Ascending aorta (tissue), 2 donors: ENCODE data around the gene TXNL4A. TPM values are rescaled to one million over a fixed set of nuclear protein-coding genes. Genes with fewer than 3 reads are reported as not detected.

Experiments used
- DNase-seq, 2 donors: peaks; one replicate each; pipeline ENCODE4 v3.0.0-alpha.2; 2019; ENCODE audit warnings: low spot score in 2 of 2
- H3K27ac ChIP-seq, 2 donors: fragments of 200-600 bp; sonication (generic); one replicate each; pipeline ENCODE4 v1.5.1; 2016 to 2017; ENCODE audit warnings: mild to moderate bottlenecking in 1 of 2
- H3K27me3 ChIP-seq: fragments of 200-600 bp; sonication (generic); one replicate; pipeline ENCODE4 v1.5.1; 2017
- H3K36me3 ChIP-seq, 2 donors: fragments of 200-600 bp; sonication (generic); one replicate each; pipeline ENCODE4 v1.5.1; 2016
- H3K4me1 ChIP-seq, 2 donors: fragments of 200-600 bp; sonication (generic); one replicate each; pipeline ENCODE4 v1.5.1; 2016 to 2017; ENCODE audit warnings: mild to moderate bottlenecking in 1 of 2
- H3K4me3 ChIP-seq, 2 donors: fragments of 200-600 bp; sonication (generic); one replicate each; pipeline ENCODE4 v1.5.1; 2016 to 2017; ENCODE audit warnings: mild to moderate bottlenecking in 1 of 2
- H3K9me3 ChIP-seq, 2 donors: fragments of 200-600 bp; sonication (generic); one replicate each; pipeline ENCODE4 v1.5.1; 2016
- intact Hi-C: fragments of 100-400 bp; cut with DNase I; formaldehyde crosslinking; loops from one replicate; pipeline ENCODE4 v1.15.1; 2023
- total RNA-seq: library from RNA; depleted of rRNA; stranded (reverse); fragments of >200 nt; gene quantifications from one replicate; pipeline ENCODE4 v1.1.0, GENCODE V29; 2016
- TF ChIP-seq, protein P1 (sequence below), 3 experiments: fragments of 200-600 bp in 2 of 3; fragments of 450-650 bp in 1 of 3; sonication (generic) in 2 of 3; IDR thresholded peaks; one replicate each; pipeline ENCODE4 v1.5.1; 2016 to 2019; ENCODE audit warnings: antibody characterized with exemption in 3 of 3, mild to moderate bottlenecking in 1 of 3, moderate library complexity in 1 of 3

TXNL4A gene
- 16.5 TPM for total RNA-seq

DNA sequence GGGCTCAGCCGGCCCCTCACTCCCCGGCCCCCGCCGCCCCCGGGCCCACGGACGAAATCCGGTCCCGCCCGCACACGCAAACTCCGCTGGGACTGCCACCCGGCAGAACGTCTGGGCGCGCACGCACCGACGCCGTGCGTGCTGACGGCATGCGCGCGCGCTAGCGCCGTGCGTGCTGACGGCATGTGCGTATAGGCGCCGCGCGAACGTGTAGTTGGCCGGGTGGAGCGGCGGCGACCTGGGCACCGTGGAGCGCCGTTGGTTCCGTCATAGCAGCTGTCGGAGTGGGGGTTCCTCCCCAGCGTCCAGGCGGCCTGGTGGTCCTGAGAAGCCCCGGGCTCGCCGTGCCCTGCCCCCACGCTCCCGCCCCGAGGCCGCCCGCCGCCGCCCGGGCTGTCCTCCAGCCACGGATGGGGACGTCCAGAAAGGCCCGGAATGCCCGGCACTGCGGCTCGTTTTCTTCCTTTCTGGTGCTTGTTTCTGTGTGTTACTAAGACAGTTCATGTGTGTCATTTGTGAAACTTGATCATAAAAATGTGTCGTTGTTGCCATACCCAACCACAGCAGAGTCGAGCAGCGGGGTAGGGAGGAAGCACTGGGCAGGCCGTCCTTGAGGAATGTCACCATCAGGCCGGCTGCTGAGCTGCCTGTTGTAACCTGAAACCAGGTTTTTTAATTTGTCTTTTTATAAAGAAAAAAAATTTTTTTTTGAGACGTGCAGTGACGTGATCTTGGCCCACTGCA, at the start of gene TXNL4A:
TSS of gene TXNL4A (minus strand) at position 113 of the 744 bp plus-strand sequence. CDS start 171 bp downstream, outside the sequence.
- Histone ChIP-seq H3K27me3 (no peaks in the 10 kb centered on the region), H3K4me3 (peak within 1 kb of the TSS; percentile 85 to 91), H3K27ac (peak within 1 kb of the TSS; percentile 95 to 97), H3K9me3 (no peaks in the 10 kb centered on the region), H3K4me1 (peaks cover 8 to 11% of the 10 kb centered on the region in 2 donors), H3K36me3 (peaks cover 0 to 8% of the 10 kb centered on the region in 2 donors)
- TF ChIP-seq, protein P1, sequence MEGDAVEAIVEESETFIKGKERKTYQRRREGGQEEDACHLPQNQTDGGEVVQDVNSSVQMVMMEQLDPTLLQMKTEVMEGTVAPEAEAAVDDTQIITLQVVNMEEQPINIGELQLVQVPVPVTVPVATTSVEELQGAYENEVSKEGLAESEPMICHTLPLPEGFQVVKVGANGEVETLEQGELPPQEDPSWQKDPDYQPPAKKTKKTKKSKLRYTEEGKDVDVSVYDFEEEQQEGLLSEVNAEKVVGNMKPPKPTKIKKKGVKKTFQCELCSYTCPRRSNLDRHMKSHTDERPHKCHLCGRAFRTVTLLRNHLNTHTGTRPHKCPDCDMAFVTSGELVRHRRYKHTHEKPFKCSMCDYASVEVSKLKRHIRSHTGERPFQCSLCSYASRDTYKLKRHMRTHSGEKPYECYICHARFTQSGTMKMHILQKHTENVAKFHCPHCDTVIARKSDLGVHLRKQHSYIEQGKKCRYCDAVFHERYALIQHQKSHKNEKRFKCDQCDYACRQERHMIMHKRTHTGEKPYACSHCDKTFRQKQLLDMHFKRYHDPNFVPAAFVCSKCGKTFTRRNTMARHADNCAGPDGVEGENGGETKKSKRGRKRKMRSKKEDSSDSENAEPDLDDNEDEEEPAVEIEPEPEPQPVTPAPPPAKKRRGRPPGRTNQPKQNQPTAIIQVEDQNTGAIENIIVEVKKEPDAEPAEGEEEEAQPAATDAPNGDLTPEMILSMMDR (IDR thresholded peaks at IDR 0.05) = no peak
- intact Hi-C loops = loop anchor here (1.0 to 10.0 kb wide), 6 partner anchors 22 to 594 kb away; partner anchors contain the start of genes CTDP1, NFATC1 and SLC66A2
- peak in 1 of 2 donors; percentile 91 for DNase-seq

DNA sequence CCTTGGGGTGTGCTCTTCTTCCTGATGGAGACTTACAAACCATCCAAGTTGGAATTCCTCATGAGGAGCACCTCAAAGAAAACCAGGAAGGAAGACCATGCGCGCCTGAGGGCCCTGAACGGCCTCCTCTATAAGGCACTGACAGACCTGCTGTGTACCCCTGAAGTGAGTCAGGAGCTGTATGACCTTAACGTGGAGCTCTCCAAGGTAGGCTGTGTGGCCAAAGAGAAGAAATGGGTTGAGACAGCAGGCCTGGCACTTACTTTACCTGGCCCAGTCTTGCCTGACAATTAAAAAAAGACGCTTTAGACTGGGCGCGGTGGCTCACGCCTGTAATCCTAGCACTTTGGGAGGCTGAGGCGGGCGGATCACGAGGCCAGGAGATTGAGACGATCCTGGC, 48.9 kb upstream of the TXNL4A start:
- TF ChIP-seq, protein P1 (IDR thresholded peaks at IDR 0.05) = no peak
- DNase-seq = no peak
- Histone ChIP-seq H3K4me3 (no peak overlapping the region), H3K9me3 (no peaks in the 10 kb centered on the region), H3K36me3 (peaks cover 0 to 30% of the 10 kb centered on the region in 2 donors), H3K4me1 (peaks cover 0 to 5% of the 10 kb centered on the region in 2 donors), H3K27ac (no peak overlapping the region), H3K27me3 (no peaks in the 10 kb centered on the region)
- intact Hi-C loops = loop anchor here (10.0 kb wide), 1 partner anchor 642 kb away; the partner anchor contains the start of gene NFATC1

- H3K27ac ChIP-seq = no peak overlapping the region
- TF ChIP-seq, protein P1 (IDR thresholded peaks at IDR 0.05) = no peak
- no peaks in the 10 kb centered on the region for H3K9me3 ChIP-seq
- H3K4me1 ChIP-seq = peaks cover 0 to 5% of the 10 kb centered on the region in 2 donors
- intact Hi-C loops = loop anchor here (10.0 kb wide), 1 partner anchor 641 kb away; the partner anchor contains the start of gene NFATC1
- H3K36me3 ChIP-seq = peaks cover 0 to 27% of the 10 kb centered on the region in 2 donors
- no peak for DNase-seq
- no peaks in the 10 kb centered on the region for H3K27me3 ChIP-seq
- H3K4me3 ChIP-seq = no peak overlapping the region
These were observed 47.6 kb upstream of the TXNL4A start for GRCh38 chr18:80035997-80036396.

DNA sequence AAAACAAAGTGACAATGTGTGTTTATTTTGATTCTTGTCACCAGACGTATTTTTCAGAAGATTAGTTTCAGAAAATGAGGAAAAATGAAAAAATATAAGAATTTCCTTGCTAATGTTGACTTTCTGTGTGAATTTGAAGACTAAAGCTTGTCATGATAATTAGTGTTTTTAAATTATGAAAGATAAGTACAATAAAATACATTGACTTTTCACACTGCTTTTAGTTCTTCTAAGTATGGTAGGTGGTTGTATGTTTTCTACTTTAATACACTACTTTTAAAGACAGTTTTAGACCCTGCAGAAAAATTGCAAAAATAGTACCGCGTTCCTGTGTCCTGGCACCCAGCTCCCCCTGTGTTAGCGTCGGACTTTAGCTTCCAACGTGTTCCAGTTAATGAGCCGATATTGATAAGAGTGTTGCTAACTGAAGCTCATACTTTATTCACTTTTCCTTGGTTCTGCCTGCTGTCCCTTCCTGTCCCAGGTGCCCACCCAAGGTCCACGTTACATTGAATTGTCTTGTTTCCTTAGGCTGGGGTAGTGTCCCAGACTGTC, 46.6 kb upstream of the TXNL4A start:
- H3K4me1 ChIP-seq = peaks cover 0 to 5% of the 10 kb centered on the region in 2 donors
- TF ChIP-seq, protein P1 (IDR thresholded peaks at IDR 0.05) = no peak
- H3K27me3 ChIP-seq = no peaks in the 10 kb centered on the region
- no peaks in the 10 kb centered on the region for H3K9me3 ChIP-seq
- peak overlapping the region; percentile 80 to 90 for H3K27ac ChIP-seq
- H3K4me3 ChIP-seq = peak overlapping the region; percentile 75 to 83
- DNase-seq = no peak
- intact Hi-C loops = loop anchor here (1.0 to 10.0 kb wide), 6 partner anchors 68 to 640 kb away; partner anchors contain the start of genes ADNP2, CTDP1, NFATC1 and SLC66A2
- peaks cover 0 to 27% of the 10 kb centered on the region in 2 donors for H3K36me3 ChIP-seq

DNA sequence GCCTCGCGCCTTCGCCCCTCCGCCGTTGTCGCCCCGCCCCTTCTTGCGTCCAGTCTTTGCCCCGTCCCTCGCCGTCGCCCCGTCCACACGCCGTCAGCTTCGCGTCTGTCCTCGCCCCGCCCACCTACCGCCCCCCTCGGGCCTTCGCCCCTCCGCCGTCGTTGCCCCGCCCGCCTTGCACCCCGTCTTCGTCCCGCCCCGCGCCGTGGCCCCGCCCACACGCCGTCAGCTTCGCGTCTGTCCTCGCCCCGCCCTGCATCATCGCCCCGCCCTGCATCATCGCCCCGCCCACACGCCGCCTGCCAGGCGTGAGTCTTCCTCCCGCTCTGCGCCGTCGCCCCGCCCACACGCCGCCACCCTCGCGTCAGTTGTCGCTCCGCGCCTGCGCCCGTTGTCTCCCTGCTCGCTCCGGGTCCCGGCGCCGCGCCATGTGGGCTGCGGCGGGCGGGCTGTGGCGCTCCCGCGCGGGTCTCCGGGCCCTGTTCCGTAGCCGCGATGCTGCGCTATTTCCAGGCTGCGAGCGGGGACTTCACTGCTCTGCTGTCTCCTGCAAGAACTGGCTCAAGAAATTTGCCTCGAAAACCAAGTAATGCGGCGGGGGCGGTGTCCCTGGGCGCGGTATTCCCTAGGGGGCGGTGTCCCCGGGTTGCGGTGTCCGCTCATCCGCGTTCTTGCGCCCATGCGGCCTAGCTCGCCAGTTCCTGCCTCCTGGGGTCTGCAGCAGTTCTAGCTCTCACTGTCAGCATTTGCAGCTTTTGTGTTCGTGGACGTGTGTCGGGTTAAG, 45.9 kb upstream of the TXNL4A start, which contains the start of gene RBFA:
TSS of gene RBFA (plus strand) at position 367 of the 784 bp plus-strand sequence. CDS start at position 429, 62 bp downstream.
- Histone ChIP-seq H3K4me3 (peak within 1 kb of the TSS; percentile 83 to 88), H3K36me3 (peaks cover 0 to 20% of the 10 kb centered on the region in 2 donors), H3K4me1 (peaks cover 0 to 5% of the 10 kb centered on the region in 2 donors), H3K9me3 (no peaks in the 10 kb centered on the region), H3K27me3 (no peaks in the 10 kb centered on the region), H3K27ac (peak within 1 kb of the TSS; percentile 80 to 90)
- TF ChIP-seq, protein P1 (IDR thresholded peaks at IDR 0.05) = peak; percentile 14 to 26 (median 17)
- intact Hi-C loops = loop anchor here (1.0 to 10.0 kb wide), 6 partner anchors 69 to 639 kb away; partner anchors contain the start of genes ADNP2, CTDP1, NFATC1 and SLC66A2
- DNase-seq = peak; percentile 90 to 99
